IMR-90 (cell line): ENCODE results near the gene INPP5A. TPM values are rescaled to one million over a fixed set of nuclear protein-coding genes. Genes with fewer than 3 reads are reported as not detected.

Experiments
- ATAC-seq: fragments of 200-7000 bp; cut with Tn5 transposase; 2 replicates; pipeline ENCODE4 v1.9.1; 2020; ENCODE audit warnings: low read depth, mild to moderate bottlenecking, moderate library complexity
- BruUV-seq: library from RNA; stranded (reverse); fragments of 400-500 nt; replicated peaks from 2 replicates; lab custom pipeline; 2021; lab: Mats Ljungman, UMichigan
- CTCF ChIA-PET: fragments of 300-600 bp; formaldehyde crosslinking; extraction: SDS; loops from one replicate; lab custom pipeline; 2021; ENCODE audit warnings: antibody characterized with exemption; lab: Yijun Ruan, JAX
- POLR2A ChIA-PET: fragments of 300-600 bp; sonication (Branson Sonifier 250); formaldehyde crosslinking; loops from one replicate; lab custom pipeline; 2022; ENCODE audit warnings: antibody characterized with exemption; ENCODE audit not compliant: unreplicated experiment; lab: Charles Lee
- DNase-seq: peaks from one replicate; pipeline ENCODE4 v3.0.0; 2013
- H2AFZ ChIP-seq: replicated peaks from 2 replicates; pipeline ENCODE3; 2013; ENCODE audit warnings: low read length, mild to moderate bottlenecking; ENCODE audit not compliant: poor library complexity
- H2AK5ac ChIP-seq: 2 replicates; pipeline ENCODE4 v1.6.1; 2013; ENCODE audit warnings: low read depth, low read length, inconsistent platforms
- H2AK9ac ChIP-seq: replicated peaks from 2 replicates; pipeline ENCODE3; 2013; ENCODE audit warnings: mild to moderate bottlenecking, low read depth, low read length, moderate library complexity; ENCODE audit not compliant: poor library complexity
- H2BK120ac ChIP-seq: 2 replicates; pipeline ENCODE4 v1.6.1; 2013; ENCODE audit warnings: low read depth, low read length, inconsistent platforms
- H2BK15ac ChIP-seq: 3 replicates; pipeline ENCODE4 v1.6.1; 2013; ENCODE audit warnings: low read depth, low read length, inconsistent platforms
- H2BK20ac ChIP-seq: 2 replicates; pipeline ENCODE4 v1.6.1; 2013; ENCODE audit warnings: low read depth, mild to moderate bottlenecking, inconsistent platforms, low read length, moderate library complexity
- H2BK5ac ChIP-seq: 2 replicates; pipeline ENCODE4 v1.6.1; 2013; ENCODE audit warnings: mild to moderate bottlenecking, low read depth, low read length, inconsistent platforms; ENCODE audit not compliant: poor library complexity, severe bottlenecking
- H3K14ac ChIP-seq: replicated peaks from 2 replicates; pipeline ENCODE4 v1.6.1; 2013; ENCODE audit warnings: low read depth, low read length, inconsistent platforms
- H3K18ac ChIP-seq: 2 replicates; pipeline ENCODE4 v1.6.1; 2013; ENCODE audit warnings: low read depth, low read length, control low read depth
- H3K23ac ChIP-seq: 2 replicates; pipeline ENCODE4 v1.6.1; 2013; ENCODE audit warnings: low read depth, low read length, inconsistent platforms
- H3K27ac ChIP-seq: 2 replicates; pipeline ENCODE4 v1.5.1; 2013; ENCODE audit warnings: mild to moderate bottlenecking, control low read depth, low read length; ENCODE audit not compliant: insufficient read depth
- H3K27me3 ChIP-seq: 2 replicates; pipeline ENCODE4 v1.6.1; 2013; ENCODE audit warnings: low read length; ENCODE audit not compliant: control insufficient read depth, insufficient read depth
- H3K36me3 ChIP-seq: 2 replicates; pipeline ENCODE4 v1.6.1; 2013; ENCODE audit warnings: low read length, mixed read lengths; ENCODE audit not compliant: control insufficient read depth, insufficient read depth
- H3K4ac ChIP-seq: 2 replicates; pipeline ENCODE4 v1.6.1; 2013; ENCODE audit warnings: low read depth, low read length, inconsistent platforms
- H3K4me1 ChIP-seq: 2 replicates; pipeline ENCODE4 v1.6.1; 2013; ENCODE audit warnings: low read length, mixed read lengths; ENCODE audit not compliant: control insufficient read depth, insufficient read depth
- H3K4me2 ChIP-seq: 2 replicates; pipeline ENCODE4 v1.6.1; 2013; ENCODE audit warnings: low read depth, mild to moderate bottlenecking, control low read depth, low read length, moderate library complexity
- H3K4me3 ChIP-seq: 2 replicates; pipeline ENCODE4 v1.5.1; 2013; ENCODE audit warnings: low read depth, mild to moderate bottlenecking, control low read depth, low read length, moderate library complexity; ENCODE audit not compliant: insufficient read depth
- H3K56ac ChIP-seq: 2 replicates; pipeline ENCODE4 v1.6.1; 2013; ENCODE audit warnings: low read length, inconsistent platforms; ENCODE audit not compliant: insufficient read depth; ENCODE audit errors: extremely low read depth
- H3K79me1 ChIP-seq, 2 experiments: 2 replicates each; pipeline ENCODE4 v1.6.1; 2013; ENCODE audit warnings: low read length in 2 of 2, inconsistent platforms in 1 of 2, low read depth in 1 of 2
- H3K9ac ChIP-seq: 2 replicates; pipeline ENCODE4 v1.6.1; 2013; ENCODE audit warnings: low read depth, low read length, control low read depth
- H3K9me1 ChIP-seq: 2 replicates; pipeline ENCODE4 v1.6.1; 2013; ENCODE audit warnings: low read length, inconsistent platforms; ENCODE audit not compliant: insufficient read depth
- H3K9me3 ChIP-seq: 2 replicates; pipeline ENCODE4 v1.6.1; 2013; ENCODE audit warnings: low read length; ENCODE audit not compliant: control insufficient read depth, insufficient read depth
- H4K20me1 ChIP-seq: 2 replicates; pipeline ENCODE4 v1.6.1; 2013; ENCODE audit warnings: low read length, inconsistent platforms; ENCODE audit not compliant: insufficient read depth
- H4K5ac ChIP-seq: 2 replicates; pipeline ENCODE4 v1.6.1; 2013; ENCODE audit warnings: mild to moderate bottlenecking, low read depth, low read length, control low read depth
- H4K8ac ChIP-seq, 2 experiments: 2 replicates each; pipeline ENCODE4 v1.6.1; 2013; ENCODE audit warnings: low read depth in 2 of 2, low read length in 2 of 2, control low read depth in 1 of 2, inconsistent platforms in 1 of 2
- H4K91ac ChIP-seq: 2 replicates; pipeline ENCODE4 v1.6.1; 2013; ENCODE audit warnings: low read depth, low read length, inconsistent platforms; ENCODE audit not compliant: insufficient read depth
- BHLHE40 ChIP-seq: fragments of 150-350 bp; IDR thresholded peaks from 2 replicates; pipeline ENCODE4 v1.6.1; 2016; ENCODE audit warnings: mild to moderate bottlenecking, low read depth, low read length
- CHD1 ChIP-seq: IDR thresholded peaks from 2 replicates; pipeline ENCODE4 v1.6.1; 2012; ENCODE audit warnings: low read depth, low read length, improper control_type of control experiment
- FOS ChIP-seq: fragments of 150-350 bp; IDR thresholded peaks from 2 replicates; pipeline ENCODE4 v1.6.1; 2016; ENCODE audit warnings: low read depth, low read length
- MAFK ChIP-seq: IDR thresholded peaks from 2 replicates; pipeline ENCODE4 v1.6.1; 2012; ENCODE audit warnings: low read depth, low read length, improper control_type of control experiment
- MXI1 ChIP-seq: IDR thresholded peaks from 2 replicates; pipeline ENCODE4 v1.6.1; 2012; ENCODE audit warnings: low read depth, mild to moderate bottlenecking, low read length, moderate library complexity, borderline replicate concordance
- NFE2L2 ChIP-seq: fragments of 150-350 bp; IDR thresholded peaks from 2 replicates; pipeline ENCODE4 v1.6.1; 2016; ENCODE audit warnings: low read depth, mild to moderate bottlenecking, low read length
- RFX5 ChIP-seq: IDR thresholded peaks from 2 replicates; pipeline ENCODE4 v1.8.0; 2012; ENCODE audit warnings: low read depth, mild to moderate bottlenecking, low read length, moderate library complexity
- SMC3 ChIP-seq: fragments of 150-350 bp; IDR thresholded peaks from 2 replicates; pipeline ENCODE4 v1.6.1; 2016; ENCODE audit warnings: low read depth, mild to moderate bottlenecking, antibody characterized with exemption, low read length, moderate library complexity
- WGBS, 2 experiments: methylation state at CpG; one replicate each; pipeline versions ENCODE4 v1.1.5 to v1.1.7; 2013; ENCODE audit warnings: missing lambda C conversion rate in 2 of 2; ENCODE audit not compliant: insufficient read length in 1 of 2; ENCODE audit errors: extremely low coverage in 2 of 2; 5-methylcytosine and 5-hydroxymethylcytosine counted together
- dilution Hi-C: fragments of 300-500 bp; cut with HindIII; formaldehyde crosslinking; loops from one replicate; pipeline ENCODE4 v1.14.3; 2018; ENCODE audit warnings: low sequenced_read_pairs; ENCODE audit not compliant: unreplicated experiment
- in situ Hi-C: fragments of 300-500 bp; cut with MboI; formaldehyde crosslinking; loops from 3 replicates; pipeline ENCODE4 v1.14.3; 2019; ENCODE audit warnings: low sequenced_read_pairs, inconsistent platforms, mixed read lengths
- intact Hi-C: fragments of 100-400 bp; cut with micrococcal nuclease; formaldehyde crosslinking; loops from 2 replicates; pipeline ENCODE4 v1.10.0; 2022
- polyA plus RNA-seq, 3 experiments: library from polyadenylated mRNA; depleted of rRNA; stranded (reverse); fragments of >200 nt; gene quantifications; 2 replicates each; pipeline ENCODE4 v1.2.3, GENCODE V29; 2012; ENCODE audit warnings: low replicate concordance in 1 of 3
- total RNA-seq: library from RNA; depleted of rRNA; stranded (reverse); fragments of >200 nt; gene quantifications from 2 replicates; pipeline ENCODE4 v1.2.3, GENCODE V29; 2012

INPP5A gene
- total and polyA plus RNA-seq, 2 of the 4 experiments (the other 2 are of a cell fraction), result 21.4 to 36.7 TPM

- Histone ChIP-seq H3K4me3 (no peak overlapping the region), H3K4me1 (peaks cover 4% of the 10 kb centered on the region), H3K9me3 (no peaks in the 10 kb centered on the region), H3K27me3 (no peaks in the 10 kb centered on the region), H2BK15ac (no peak overlapping the region), H3K79me1 (peaks cover 13 to 31% of the 10 kb centered on the region in 2 experiments), H3K9ac (no peak overlapping the region), H2AK9ac (no peak overlapping the region), H2BK5ac (no peak overlapping the region), H2BK20ac (no peak overlapping the region), H3K36me3 (peaks cover 6% of the 10 kb centered on the region), H2AK5ac (no peak overlapping the region), H3K27ac (no peak overlapping the region), H3K9me1 (peaks cover 8% of the 10 kb centered on the region), H3K4me2 (no peak overlapping the region), H4K20me1 (peaks cover 7% of the 10 kb centered on the region; the same call in 1 of the 2 replicates), H3K4ac (no peak overlapping the region), H4K91ac (no peak overlapping the region), H2AFZ (no peak overlapping the region), H4K8ac (no peak overlapping the region), H3K23ac (no peak overlapping the region), H4K5ac (no peak overlapping the region), H3K18ac (no peak overlapping the region), H2BK120ac (no peak overlapping the region), H3K14ac (no peak overlapping the region), H3K56ac (no peak overlapping the region)
- ChIA-PET POLR2A (no interaction called here), CTCF (no interaction called here)
- dilution Hi-C loops, result no loop called here
- intact Hi-C loops, result no loop called here
- no TSS peak for BruUV-seq
- no peak for DNase-seq
- in situ Hi-C loops, result no loop called here
- ATAC-seq, result no peak
- no CpG with 5 or more reads among the region's 7 CpGs for WGBS, 2 experiments
- no peak for TF ChIP-seq MAFK
- no peak for TF ChIP-seq NFE2L2
- TF ChIP-seq MXI1, result no peak
- TF ChIP-seq CHD1, result no peak
- no peak for TF ChIP-seq BHLHE40
- TF ChIP-seq RFX5, result no peak
- TF ChIP-seq SMC3, result no peak
- TF ChIP-seq FOS, result no peak
Measured at GRCh38 chr10:132690401-132690800, 152.8 kb downstream of the INPP5A start.
